GM06990 (cell line): ENCODE measurements around the gene DLK2.
"Not testable (repeated sequence)": the region's sequence is repeated elsewhere in the genome, so short reads cannot be mapped to it uniquely, and the experiment has no call there.

Experiments
- DNase-seq: peaks from one replicate; pipeline ENCODE4 v3.0.0-alpha.2; 2011; ENCODE audit not compliant: insufficient read length; ENCODE audit errors: extremely low read depth
- H3K27me3 ChIP-seq: replicated peaks from 2 replicates; pipeline ENCODE4 v1.6.0; 2011; ENCODE audit warnings: low read length; ENCODE audit not compliant: control insufficient read depth, insufficient read depth
- H3K36me3 ChIP-seq: 2 replicates; pipeline ENCODE4 v1.5.1; 2011; ENCODE audit warnings: low read length; ENCODE audit not compliant: control insufficient read depth, insufficient read depth
- H3K4me3 ChIP-seq: replicated peaks from 2 replicates; pipeline ENCODE4 v1.5.1; 2011; ENCODE audit warnings: low read depth, mild to moderate bottlenecking, control low read depth, low read length
- TF ChIP-seq, protein P1 (sequence below): IDR thresholded peaks from 2 replicates; pipeline ENCODE4 v1.5.1; 2011; ENCODE audit warnings: low read length, control low read depth, mild to moderate bottlenecking, inconsistent platforms; ENCODE audit not compliant: insufficient read depth, poor library complexity, severe bottlenecking

DLK2 gene

GRCh38 chr6:43413002-43413401 is 42.3 kb downstream of the DLK2 start:
- no peak overlapping the region for H3K4me3 ChIP-seq
- TF ChIP-seq, protein P1, sequence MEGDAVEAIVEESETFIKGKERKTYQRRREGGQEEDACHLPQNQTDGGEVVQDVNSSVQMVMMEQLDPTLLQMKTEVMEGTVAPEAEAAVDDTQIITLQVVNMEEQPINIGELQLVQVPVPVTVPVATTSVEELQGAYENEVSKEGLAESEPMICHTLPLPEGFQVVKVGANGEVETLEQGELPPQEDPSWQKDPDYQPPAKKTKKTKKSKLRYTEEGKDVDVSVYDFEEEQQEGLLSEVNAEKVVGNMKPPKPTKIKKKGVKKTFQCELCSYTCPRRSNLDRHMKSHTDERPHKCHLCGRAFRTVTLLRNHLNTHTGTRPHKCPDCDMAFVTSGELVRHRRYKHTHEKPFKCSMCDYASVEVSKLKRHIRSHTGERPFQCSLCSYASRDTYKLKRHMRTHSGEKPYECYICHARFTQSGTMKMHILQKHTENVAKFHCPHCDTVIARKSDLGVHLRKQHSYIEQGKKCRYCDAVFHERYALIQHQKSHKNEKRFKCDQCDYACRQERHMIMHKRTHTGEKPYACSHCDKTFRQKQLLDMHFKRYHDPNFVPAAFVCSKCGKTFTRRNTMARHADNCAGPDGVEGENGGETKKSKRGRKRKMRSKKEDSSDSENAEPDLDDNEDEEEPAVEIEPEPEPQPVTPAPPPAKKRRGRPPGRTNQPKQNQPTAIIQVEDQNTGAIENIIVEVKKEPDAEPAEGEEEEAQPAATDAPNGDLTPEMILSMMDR = no peak
- DNase-seq = no peak
- H3K36me3 ChIP-seq = no peaks in the 10 kb centered on the region
- no peaks in the 10 kb centered on the region for H3K27me3 ChIP-seq

GRCh38 chr6:43412541-43412940 is 42.8 kb downstream of the DLK2 start:
- no peaks in the 10 kb centered on the region for H3K36me3 ChIP-seq
- H3K4me3 ChIP-seq = no peak overlapping the region
- TF ChIP-seq, protein P1 = no peak
- no peak for DNase-seq
- no peaks in the 10 kb centered on the region for H3K27me3 ChIP-seq

- H3K27me3 ChIP-seq, DNase-seq, H3K4me3 ChIP-seq, H3K36me3 ChIP-seq: not testable (repeated sequence)
These were observed 44.6 kb downstream of the DLK2 start for GRCh38 chr6:43410776-43411175.

DNA sequence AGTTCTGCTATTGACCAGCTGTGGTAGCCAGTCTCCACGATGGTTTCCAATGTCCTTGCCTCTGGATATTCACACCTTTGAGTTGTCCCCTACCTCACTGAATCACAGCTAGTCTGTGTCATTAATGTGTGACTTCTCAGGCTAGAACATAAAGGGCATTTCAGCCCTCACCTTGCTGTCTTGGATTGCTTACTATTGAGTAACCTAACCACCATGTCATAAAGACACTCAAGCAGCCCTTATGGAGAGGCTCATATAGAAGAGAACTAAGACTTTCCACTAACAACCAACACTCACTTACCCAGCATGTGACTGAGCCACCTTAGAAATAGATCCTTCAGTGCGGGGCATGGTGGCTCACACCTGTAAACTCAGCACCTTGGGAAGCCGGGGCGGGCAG is 47.1 kb downstream of the DLK2 start:
- Histone ChIP-seq H3K36me3 (no peaks in the 10 kb centered on the region), H3K27me3 (no peaks in the 10 kb centered on the region), H3K4me3 (no peak overlapping the region)
- TF ChIP-seq, protein P1 = no peak
- no peak for DNase-seq

GRCh38 chr6:43407296-43407695 is 48.1 kb downstream of the DLK2 start:
- TF ChIP-seq, protein P1 = no peak
- Histone ChIP-seq H3K36me3 (no peaks in the 10 kb centered on the region), H3K4me3 (no peak overlapping the region), H3K27me3 (no peaks in the 10 kb centered on the region)
- no peak for DNase-seq

DNA sequence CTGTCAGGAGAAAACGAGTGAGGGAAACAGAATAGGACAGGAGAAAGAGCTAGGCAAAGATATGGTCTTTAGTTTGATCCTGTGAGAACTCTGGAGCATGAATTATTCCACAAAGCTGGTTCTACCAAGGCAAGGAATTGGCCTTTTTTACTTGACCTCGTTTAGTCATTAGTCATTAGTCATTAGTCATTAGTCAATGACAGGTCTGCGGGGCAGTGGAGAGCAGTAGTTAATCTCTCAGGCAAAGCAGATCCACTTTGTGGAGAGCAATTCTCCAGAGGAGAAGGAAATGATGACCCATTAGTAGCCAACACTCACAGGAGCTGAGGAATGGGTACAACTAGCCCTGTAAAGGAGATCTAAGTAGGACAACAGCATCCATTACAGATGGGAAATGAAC is 50.0 kb downstream of the DLK2 start:
- no peak for DNase-seq
- H3K4me3 ChIP-seq = no peak overlapping the region
- no peaks in the 10 kb centered on the region for H3K27me3 ChIP-seq
- no peaks in the 10 kb centered on the region for H3K36me3 ChIP-seq
- TF ChIP-seq, protein P1 = no peak
